Measurements from ENCODE around the gene NRCAM.

The NRCAM gene

GRCh38 chr7:108423089-108423989 lies 32.9 kb downstream of the NRCAM start:
- POLR2A ChIA-PET, result no interaction called here
- no peak for DNase-seq (ENCODE audit: extremely low spot score)
- TF ChIP-seq BHLHE40 (IDR thresholded peaks at IDR 0.05; ENCODE audit: borderline replicate concordance) (no peak), ARNT (IDR thresholded peaks at IDR 0.05) (no peak), SUZ12 (IDR thresholded peaks at IDR 0.05) (no peak), FOXK2 (IDR thresholded peaks at IDR 0.05) (no peak), NFRKB (IDR thresholded peaks at IDR 0.05) (no peak), LEF1 (IDR thresholded peaks at IDR 0.05; ENCODE audit: borderline replicate concordance) (no peak), FOXM1 (IDR thresholded peaks at IDR 0.05; ENCODE audit: borderline replicate concordance) (no peak), ELF4 (IDR thresholded peaks at IDR 0.05) (no peak), PKNOX1 (IDR thresholded peaks at IDR 0.05) (no peak), HDGF (IDR thresholded peaks at IDR 0.05; ENCODE audit: borderline replicate concordance) (no peak), TARDBP (IDR thresholded peaks at IDR 0.05) (no peak), L3MBTL2 (conservative IDR thresholded peaks at IDR 0.05) (no peak)
- CTCF ChIA-PET, result interaction anchor here (1.6 kb wide), 1 partner anchor 9 kb away, joined by 5 read pairs; no protein-coding TSS in a partner anchor

GRCh38 chr7:108421720-108422331 lies 34.4 kb downstream of the NRCAM start:
- ChIA-PET POLR2A (no interaction called here), CTCF (interaction anchor here (0.7 to 1.6 kb wide), 2 partner anchors 8 to 15 kb away, joined by 4 to 5 read pairs; no protein-coding TSS in a partner anchor)
- TF ChIP-seq NFRKB (IDR thresholded peaks at IDR 0.05) (no peak), ZNF384 (IDR thresholded peaks at IDR 0.05) (no peak), CTBP1 (IDR thresholded peaks at IDR 0.05; ENCODE audit: borderline replicate concordance) (peak; percentile 42; the same call in 1 of the 2 replicates), ELF4 (IDR thresholded peaks at IDR 0.05) (no peak), TARDBP (IDR thresholded peaks at IDR 0.05) (no peak), HDGF (IDR thresholded peaks at IDR 0.05; ENCODE audit: borderline replicate concordance) (no peak), LEF1 (IDR thresholded peaks at IDR 0.05; ENCODE audit: borderline replicate concordance) (no peak), SUZ12 (IDR thresholded peaks at IDR 0.05) (no peak), FOXA1 (IDR thresholded peaks at IDR 0.05) (no peak), ARNT (IDR thresholded peaks at IDR 0.05) (no peak), PKNOX1 (IDR thresholded peaks at IDR 0.05) (peak; percentile 77), L3MBTL2 (conservative IDR thresholded peaks at IDR 0.05) (no peak), SP1 (IDR thresholded peaks at IDR 0.05) (no peak), BHLHE40 (IDR thresholded peaks at IDR 0.05; ENCODE audit: borderline replicate concordance) (no peak), FOXK2 (IDR thresholded peaks at IDR 0.05) (no peak), FOXM1 (IDR thresholded peaks at IDR 0.05; ENCODE audit: borderline replicate concordance) (no peak)
- DNase-seq (ENCODE audit: extremely low spot score), result no peak

- POLR2A ChIA-PET, result no interaction called here
- TF ChIP-seq NFRKB (IDR thresholded peaks at IDR 0.05), result no peak
- TF ChIP-seq ELF4 (IDR thresholded peaks at IDR 0.05), result no peak
- no peak for DNase-seq (ENCODE audit: extremely low spot score)
- CTCF ChIA-PET, result interaction anchor here (1.1 kb wide), 1 partner anchor 77 kb away, joined by 3 read pairs; no protein-coding TSS in a partner anchor
These were observed 36.0 kb downstream of the NRCAM start for GRCh38 chr7:108419961-108420908.

GRCh38 chr7:108418946-108419345 lies 37.3 kb downstream of the NRCAM start:
- TF ChIP-seq BHLHE40 (IDR thresholded peaks at IDR 0.05; ENCODE audit: borderline replicate concordance) (no peak), L3MBTL2 (conservative IDR thresholded peaks at IDR 0.05) (no peak)
- CTCF ChIA-PET, result no interaction called here
- no peak for DNase-seq (ENCODE audit: extremely low spot score)
- POLR2A ChIA-PET, result no interaction called here

GRCh38 chr7:108417926-108418325 lies 38.3 kb downstream of the NRCAM start:
- TF ChIP-seq LEF1 (IDR thresholded peaks at IDR 0.05; ENCODE audit: borderline replicate concordance), result no peak
- no peak for TF ChIP-seq TARDBP (IDR thresholded peaks at IDR 0.05)
- TF ChIP-seq FOXK2 (IDR thresholded peaks at IDR 0.05), result no peak
- TF ChIP-seq ARNT (IDR thresholded peaks at IDR 0.05), result no peak
- no peak for TF ChIP-seq HDGF (IDR thresholded peaks at IDR 0.05; ENCODE audit: borderline replicate concordance)
- TF ChIP-seq NFRKB (IDR thresholded peaks at IDR 0.05), result no peak
- no peak for TF ChIP-seq CTBP1 (IDR thresholded peaks at IDR 0.05; ENCODE audit: borderline replicate concordance)
- TF ChIP-seq ELF4 (IDR thresholded peaks at IDR 0.05), result no peak
- no peak for TF ChIP-seq ZNF384 (IDR thresholded peaks at IDR 0.05)
- TF ChIP-seq L3MBTL2 (conservative IDR thresholded peaks at IDR 0.05), result no peak
- no peak for TF ChIP-seq FOXM1 (IDR thresholded peaks at IDR 0.05; ENCODE audit: borderline replicate concordance)
- TF ChIP-seq SUZ12 (IDR thresholded peaks at IDR 0.05), result no peak
- no peak for TF ChIP-seq BHLHE40 (IDR thresholded peaks at IDR 0.05; ENCODE audit: borderline replicate concordance)
- TF ChIP-seq FOXA1 (IDR thresholded peaks at IDR 0.05), result no peak
- TF ChIP-seq PKNOX1 (IDR thresholded peaks at IDR 0.05), result no peak
- TF ChIP-seq SP1 (IDR thresholded peaks at IDR 0.05), result no peak
- DNase-seq (ENCODE audit: extremely low spot score), result no peak
- POLR2A ChIA-PET, result no interaction called here
- CTCF ChIA-PET, result no interaction called here
